LNCaP clone FGC (cell line): ENCODE results near the gene SEZ6.

Source experiments
- DNase-seq: peaks from one replicate; pipeline ENCODE4 v3.0.0-alpha.2; 2011; ENCODE audit warnings: low read depth
- H3K4me3 ChIP-seq: 2 replicates; pipeline ENCODE4 v1.5.1; 2011; ENCODE audit warnings: mild to moderate bottlenecking, low read depth, low read length, control low read depth
- TF ChIP-seq, protein P1 (sequence below): IDR thresholded peaks from 2 replicates; pipeline ENCODE4 v1.5.1; 2012; ENCODE audit warnings: mild to moderate bottlenecking; ENCODE audit not compliant: control insufficient read depth, insufficient read depth; ENCODE audit errors: extremely low read depth

Gene SEZ6

DNA sequence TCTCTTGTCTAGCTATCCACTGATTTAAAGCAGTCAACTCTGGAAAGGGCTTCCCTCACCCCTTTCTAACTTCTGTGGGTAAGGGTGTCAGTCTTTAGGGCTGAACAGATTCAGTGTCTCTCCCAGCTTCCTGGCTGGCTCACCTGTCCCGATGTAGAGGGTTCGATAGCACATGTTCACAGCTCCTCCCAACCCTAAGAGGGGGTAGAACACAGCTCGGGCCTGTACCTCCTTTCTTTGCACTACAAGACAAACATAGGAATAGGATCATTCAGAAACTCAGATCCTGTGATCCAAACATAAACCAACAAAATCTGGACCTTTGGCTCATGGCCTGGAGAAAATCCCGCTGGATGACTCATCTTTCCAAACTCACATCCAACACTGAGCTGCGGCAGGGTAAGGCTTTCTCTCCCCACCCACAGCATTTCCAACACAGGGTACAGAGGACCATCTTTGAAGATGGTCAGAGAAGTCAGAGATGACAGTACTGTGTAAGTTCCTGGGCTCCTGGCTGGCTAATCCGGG lies 97.1 kb downstream of the SEZ6 start:
- DNase-seq, result peak; percentile 52
- no peak overlapping the region for H3K4me3 ChIP-seq
- TF ChIP-seq, protein P1, sequence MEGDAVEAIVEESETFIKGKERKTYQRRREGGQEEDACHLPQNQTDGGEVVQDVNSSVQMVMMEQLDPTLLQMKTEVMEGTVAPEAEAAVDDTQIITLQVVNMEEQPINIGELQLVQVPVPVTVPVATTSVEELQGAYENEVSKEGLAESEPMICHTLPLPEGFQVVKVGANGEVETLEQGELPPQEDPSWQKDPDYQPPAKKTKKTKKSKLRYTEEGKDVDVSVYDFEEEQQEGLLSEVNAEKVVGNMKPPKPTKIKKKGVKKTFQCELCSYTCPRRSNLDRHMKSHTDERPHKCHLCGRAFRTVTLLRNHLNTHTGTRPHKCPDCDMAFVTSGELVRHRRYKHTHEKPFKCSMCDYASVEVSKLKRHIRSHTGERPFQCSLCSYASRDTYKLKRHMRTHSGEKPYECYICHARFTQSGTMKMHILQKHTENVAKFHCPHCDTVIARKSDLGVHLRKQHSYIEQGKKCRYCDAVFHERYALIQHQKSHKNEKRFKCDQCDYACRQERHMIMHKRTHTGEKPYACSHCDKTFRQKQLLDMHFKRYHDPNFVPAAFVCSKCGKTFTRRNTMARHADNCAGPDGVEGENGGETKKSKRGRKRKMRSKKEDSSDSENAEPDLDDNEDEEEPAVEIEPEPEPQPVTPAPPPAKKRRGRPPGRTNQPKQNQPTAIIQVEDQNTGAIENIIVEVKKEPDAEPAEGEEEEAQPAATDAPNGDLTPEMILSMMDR, result no peak

GRCh38 chr17:28907709-28908475 lies 97.9 kb downstream of the SEZ6 start:
- TF ChIP-seq, protein P1, result no peak
- no peak overlapping the region for H3K4me3 ChIP-seq
- no peak for DNase-seq

DNA sequence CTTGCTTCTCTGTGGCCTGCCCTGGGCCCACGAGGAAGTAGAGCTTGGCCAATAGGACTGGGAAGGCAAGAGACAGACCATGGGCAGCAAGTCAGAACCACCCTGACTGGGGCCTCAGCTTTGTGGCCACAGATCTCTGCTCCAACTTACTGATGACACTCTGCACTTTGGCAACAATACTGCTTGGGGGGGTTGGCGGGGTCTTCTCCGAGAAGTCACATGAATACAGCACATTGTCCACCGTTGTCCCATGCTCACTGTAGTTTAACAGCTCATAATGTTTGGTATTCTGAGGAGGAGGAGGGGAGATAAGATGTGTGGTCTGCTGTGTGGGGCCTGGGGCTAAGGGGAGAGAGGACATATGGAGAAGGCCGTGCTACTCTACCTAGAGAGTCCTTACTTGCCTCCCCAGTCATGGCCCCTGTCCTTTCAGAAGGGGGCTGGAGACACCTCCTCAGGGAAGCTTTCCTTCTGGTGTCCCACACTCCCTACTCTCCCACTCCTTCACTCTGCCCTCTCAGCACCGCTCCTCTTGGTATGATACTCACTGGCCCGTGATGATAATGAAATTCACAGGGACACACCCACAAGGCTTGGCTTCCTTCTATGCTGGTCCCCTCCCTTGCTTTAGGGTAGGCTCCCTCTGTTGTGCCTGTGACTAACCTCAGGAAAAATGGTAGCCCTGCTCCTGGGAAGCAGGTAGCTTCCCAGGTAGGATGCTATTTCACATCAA lies 99.0 kb downstream of the SEZ6 start:
- H3K4me3 ChIP-seq, result no peak overlapping the region
- no peak for DNase-seq
- TF ChIP-seq, protein P1, result no peak

DNA sequence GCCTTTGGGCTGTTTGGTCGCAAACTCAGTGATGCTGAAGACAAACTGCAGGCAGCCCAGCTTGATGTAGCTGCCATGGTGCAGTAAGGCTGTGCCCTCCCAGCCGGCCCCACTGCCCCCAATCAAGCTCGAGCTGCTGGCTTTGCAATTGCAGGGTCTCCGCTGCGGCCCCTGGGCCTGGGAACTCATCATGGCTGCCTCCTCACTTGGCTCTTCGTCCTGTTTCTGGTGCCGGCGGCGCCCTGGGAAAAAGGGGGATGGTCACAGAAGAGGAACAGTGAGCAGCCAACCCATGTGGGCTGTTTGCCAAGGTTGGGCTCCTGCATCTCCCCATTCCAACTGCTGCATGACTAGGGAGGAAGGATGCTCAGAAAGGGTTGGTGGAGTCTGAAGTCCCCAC lies 99.6 kb downstream of the SEZ6 start:
- TF ChIP-seq, protein P1, result no peak
- H3K4me3 ChIP-seq, result no peak overlapping the region
- DNase-seq, result no peak
